Vagina (tissue), 2 donors: Measurements from ENCODE around the gene ATP8B2. TPM values are rescaled to one million over a fixed set of nuclear protein-coding genes. Genes with fewer than 3 reads are reported as not detected.

Experiments used
- DNase-seq, 2 donors: peaks; one replicate each; pipeline ENCODE4 v3.0.0-alpha.2; 2017; ENCODE audit errors: extremely low spot score in 2 of 2
- H3K27ac ChIP-seq: fragments of 200-600 bp; sonication (generic); one replicate; pipeline ENCODE4 v1.5.1; 2019
- H3K27me3 ChIP-seq: fragments of 200-600 bp; sonication (generic); one replicate; pipeline ENCODE4 v1.5.1; 2019
- H3K36me3 ChIP-seq, 2 donors: fragments of 200-600 bp; sonication (generic); one replicate each; pipeline ENCODE4 v1.5.1; 2017 to 2019
- H3K4me1 ChIP-seq: fragments of 200-600 bp; sonication (generic); one replicate; pipeline ENCODE4 v1.5.1; 2019
- H3K4me3 ChIP-seq, 2 donors: fragments of 200-600 bp; sonication (generic); 1 replicate in 1 of 2; 2 replicates in 1 of 2; pipeline ENCODE4 v1.5.1; 2016 to 2019
- H3K9me3 ChIP-seq: fragments of 200-600 bp; sonication (generic); one replicate; pipeline ENCODE4 v1.5.1; 2019
- POLR2A ChIP-seq, 2 donors: fragments of 450-650 bp; IDR thresholded peaks; one replicate each; pipeline ENCODE4 v1.6.1; 2017; ENCODE audit warnings: antibody characterized with exemption in 2 of 2, mild to moderate bottlenecking in 2 of 2, moderate library complexity in 2 of 2
- POLR2AphosphoS5 ChIP-seq, 2 donors: sonication (generic); formaldehyde crosslinking; IDR thresholded peaks; one replicate each; pipeline ENCODE4 v1.9.0; 2017; ENCODE audit warnings: antibody characterized with exemption in 2 of 2, mild to moderate bottlenecking in 2 of 2, low read depth in 1 of 2; ENCODE audit not compliant: insufficient read depth in 1 of 2
- intact Hi-C: fragments of 100-400 bp; cut with DNase I; formaldehyde crosslinking; loops from one replicate; pipeline ENCODE4 v1.15.1; 2023
- total RNA-seq: library from RNA; depleted of rRNA; stranded (reverse); fragments of >200 nt; gene quantifications from one replicate; pipeline ENCODE4 v1.2.3, GENCODE V29; 2016
- TF ChIP-seq, protein P1 (sequence below), 3 experiments: fragments of 450-650 bp in 2 of 3; fragments of 200-600 bp in 1 of 3; sonication (generic) in 1 of 3; IDR thresholded peaks; one replicate each; pipeline ENCODE4 v1.5.1; 2017 to 2019; ENCODE audit warnings: antibody characterized with exemption in 3 of 3, mild to moderate bottlenecking in 2 of 3, moderate library complexity in 2 of 3

The ATP8B2 gene
- total RNA-seq, 1 donor from 2014 or later, result 65.1 TPM

DNA sequence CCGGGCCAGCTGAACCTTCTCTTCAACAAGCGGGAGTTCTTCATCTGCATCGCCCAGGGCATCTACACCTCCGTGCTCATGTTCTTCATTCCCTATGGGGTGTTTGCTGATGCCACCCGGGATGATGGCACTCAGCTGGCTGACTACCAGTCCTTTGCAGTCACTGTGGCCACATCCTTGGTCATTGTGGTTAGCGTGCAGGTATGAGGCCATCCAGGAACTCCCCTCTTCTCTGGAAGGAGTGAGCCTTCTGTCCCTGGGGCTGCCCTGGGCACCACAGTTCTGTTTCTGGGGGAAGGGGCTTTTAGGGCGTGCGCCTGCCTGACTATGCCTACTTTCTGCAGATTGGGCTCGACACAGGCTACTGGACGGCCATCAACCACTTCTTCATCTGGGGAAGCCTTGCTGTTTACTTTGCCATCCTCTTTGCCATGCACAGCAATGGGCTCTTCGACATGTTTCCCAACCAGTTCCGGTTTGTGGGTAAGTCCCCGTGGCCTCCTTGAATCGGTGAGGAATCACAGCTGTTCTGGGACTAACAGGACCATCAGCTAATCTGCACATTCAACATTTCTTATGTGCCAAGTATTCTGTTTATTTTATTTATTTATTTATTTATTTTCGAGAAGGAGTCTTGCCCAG lies 21.1 kb downstream of the ATP8B2 start:
- no peaks in the 10 kb centered on the region for H3K9me3 ChIP-seq
- H3K4me3 ChIP-seq, result no peak overlapping the region
- TF ChIP-seq POLR2AphosphoS5 (IDR thresholded peaks at IDR 0.05; ENCODE audit: insufficient read depth in 1 of 2, low read depth in 1 of 2) (no peak), POLR2A (IDR thresholded peaks at IDR 0.05) (no peak)
- TF ChIP-seq, protein P1, sequence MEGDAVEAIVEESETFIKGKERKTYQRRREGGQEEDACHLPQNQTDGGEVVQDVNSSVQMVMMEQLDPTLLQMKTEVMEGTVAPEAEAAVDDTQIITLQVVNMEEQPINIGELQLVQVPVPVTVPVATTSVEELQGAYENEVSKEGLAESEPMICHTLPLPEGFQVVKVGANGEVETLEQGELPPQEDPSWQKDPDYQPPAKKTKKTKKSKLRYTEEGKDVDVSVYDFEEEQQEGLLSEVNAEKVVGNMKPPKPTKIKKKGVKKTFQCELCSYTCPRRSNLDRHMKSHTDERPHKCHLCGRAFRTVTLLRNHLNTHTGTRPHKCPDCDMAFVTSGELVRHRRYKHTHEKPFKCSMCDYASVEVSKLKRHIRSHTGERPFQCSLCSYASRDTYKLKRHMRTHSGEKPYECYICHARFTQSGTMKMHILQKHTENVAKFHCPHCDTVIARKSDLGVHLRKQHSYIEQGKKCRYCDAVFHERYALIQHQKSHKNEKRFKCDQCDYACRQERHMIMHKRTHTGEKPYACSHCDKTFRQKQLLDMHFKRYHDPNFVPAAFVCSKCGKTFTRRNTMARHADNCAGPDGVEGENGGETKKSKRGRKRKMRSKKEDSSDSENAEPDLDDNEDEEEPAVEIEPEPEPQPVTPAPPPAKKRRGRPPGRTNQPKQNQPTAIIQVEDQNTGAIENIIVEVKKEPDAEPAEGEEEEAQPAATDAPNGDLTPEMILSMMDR (IDR thresholded peaks at IDR 0.05), result no peak
- DNase-seq, result no peak
- H3K27me3 ChIP-seq, result no peaks in the 10 kb centered on the region
- no peak overlapping the region for H3K27ac ChIP-seq
- intact Hi-C loops, result loop anchor here (5.0 kb wide), 1 partner anchor 111 kb away; no protein-coding TSS in a partner anchor
- no peaks in the 10 kb centered on the region for H3K4me1 ChIP-seq
- peaks cover 3 to 77% of the 10 kb centered on the region in 2 donors for H3K36me3 ChIP-seq

DNA sequence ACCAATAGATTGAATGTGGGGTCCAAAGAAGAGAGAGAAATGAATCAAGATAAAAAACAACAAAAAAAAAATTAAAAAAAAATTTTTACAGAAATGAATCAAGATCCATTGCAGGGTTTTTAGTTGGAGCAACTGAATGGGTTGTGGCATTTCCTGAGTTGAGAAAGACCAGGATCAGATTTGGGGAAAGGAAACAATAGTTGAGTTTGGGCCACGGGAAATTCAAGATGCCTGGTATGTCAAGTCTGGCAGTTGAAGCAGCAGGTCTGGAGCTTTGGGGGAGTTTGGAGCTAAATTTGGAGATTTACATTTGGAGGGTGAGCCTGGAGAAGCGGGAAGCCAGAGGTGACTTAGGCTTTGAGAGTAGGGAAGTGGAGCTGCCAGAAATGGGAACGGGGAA lies 22.6 kb downstream of the ATP8B2 start:
- Histone ChIP-seq H3K36me3 (peaks cover 3 to 68% of the 10 kb centered on the region in 2 donors), H3K27ac (no peak overlapping the region), H3K4me3 (no peak overlapping the region), H3K4me1 (peaks cover 11% of the 10 kb centered on the region), H3K27me3 (no peaks in the 10 kb centered on the region), H3K9me3 (no peaks in the 10 kb centered on the region)
- TF ChIP-seq, protein P1 (IDR thresholded peaks at IDR 0.05), result no peak
- TF ChIP-seq POLR2A (IDR thresholded peaks at IDR 0.05) (no peak), POLR2AphosphoS5 (IDR thresholded peaks at IDR 0.05; ENCODE audit: insufficient read depth in 1 of 2, low read depth in 1 of 2) (no peak)
- DNase-seq, result no peak
- intact Hi-C loops, result loop anchor here (5.0 kb wide), 1 partner anchor 109 kb away; no protein-coding TSS in a partner anchor

DNA sequence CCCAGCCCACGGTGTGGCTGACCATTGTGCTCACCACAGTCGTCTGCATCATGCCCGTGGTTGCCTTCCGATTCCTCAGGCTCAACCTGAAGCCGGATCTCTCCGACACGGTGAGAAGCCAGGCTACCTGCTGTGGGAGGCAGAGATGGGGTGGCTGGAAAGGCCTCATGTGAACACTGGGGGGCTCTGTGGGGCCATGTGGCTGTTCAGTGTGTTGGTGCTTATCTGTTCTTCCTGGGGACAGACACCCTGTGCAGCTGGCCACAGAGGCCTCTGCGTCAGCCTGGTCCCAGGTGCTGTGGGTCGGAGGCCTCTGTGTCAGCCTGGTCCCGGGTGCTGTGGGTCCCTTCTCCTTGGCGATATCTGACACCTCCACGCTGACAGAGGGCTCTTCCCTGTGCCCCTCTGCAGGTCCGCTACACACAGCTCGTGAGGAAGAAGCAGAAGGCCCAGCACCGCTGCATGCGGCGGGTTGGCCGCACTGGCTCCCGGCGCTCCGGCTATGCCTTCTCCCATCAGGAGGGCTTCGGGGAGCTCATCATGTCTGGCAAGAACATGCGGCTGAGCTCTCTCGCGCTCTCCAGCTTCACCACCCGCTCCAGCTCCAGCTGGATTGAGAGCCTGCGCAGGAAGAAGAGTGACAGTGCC lies 23.2 kb downstream of the ATP8B2 start:
- DNase-seq, result no peak
- TF ChIP-seq POLR2AphosphoS5 (IDR thresholded peaks at IDR 0.05; ENCODE audit: insufficient read depth in 1 of 2, low read depth in 1 of 2) (no peak), POLR2A (IDR thresholded peaks at IDR 0.05) (no peak)
- TF ChIP-seq, protein P1 (IDR thresholded peaks at IDR 0.05), result no peak
- Histone ChIP-seq H3K4me3 (no peak overlapping the region), H3K27me3 (no peaks in the 10 kb centered on the region), H3K4me1 (peaks cover 17% of the 10 kb centered on the region), H3K27ac (no peak overlapping the region), H3K9me3 (no peaks in the 10 kb centered on the region), H3K36me3 (peaks cover 3 to 62% of the 10 kb centered on the region in 2 donors)
- intact Hi-C loops, result loop anchor here (5.0 kb wide), 1 partner anchor 109 kb away; no protein-coding TSS in a partner anchor

- no peak overlapping the region for H3K27ac ChIP-seq
- no peaks in the 10 kb centered on the region for H3K27me3 ChIP-seq
- peaks cover 22% of the 10 kb centered on the region for H3K4me1 ChIP-seq
- peaks cover 3 to 57% of the 10 kb centered on the region in 2 donors for H3K36me3 ChIP-seq
- H3K4me3 ChIP-seq, result no peak overlapping the region
- intact Hi-C loops, result loop anchor here (5.0 kb wide), 1 partner anchor 108 kb away; no protein-coding TSS in a partner anchor
- DNase-seq, result no peak
- H3K9me3 ChIP-seq, result no peaks in the 10 kb centered on the region
- TF ChIP-seq POLR2AphosphoS5 (IDR thresholded peaks at IDR 0.05; ENCODE audit: insufficient read depth in 1 of 2, low read depth in 1 of 2) (no peak), POLR2A (IDR thresholded peaks at IDR 0.05) (no peak)
- TF ChIP-seq, protein P1 (IDR thresholded peaks at IDR 0.05), result no peak
Observed at GRCh38 chr1:154349121-154349520, 23.8 kb downstream of the ATP8B2 start.

GRCh38 chr1:154350383-154350782 lies 25.1 kb downstream of the ATP8B2 start:
- TF ChIP-seq POLR2A (IDR thresholded peaks at IDR 0.05) (no peak), POLR2AphosphoS5 (IDR thresholded peaks at IDR 0.05; ENCODE audit: insufficient read depth in 1 of 2, low read depth in 1 of 2) (no peak)
- TF ChIP-seq, protein P1 (IDR thresholded peaks at IDR 0.05), result no peak

More at GRCh38 chr1:154350383-154350782, 25.1 kb downstream of the ATP8B2 start:
- Histone ChIP-seq H3K27ac (no peak overlapping the region), H3K9me3 (no peaks in the 10 kb centered on the region), H3K36me3 (peaks cover 0 to 44% of the 10 kb centered on the region in 2 donors), H3K27me3 (no peaks in the 10 kb centered on the region), H3K4me1 (peaks cover 22% of the 10 kb centered on the region), H3K4me3 (no peak overlapping the region)
- DNase-seq, result no peak
- intact Hi-C loops, result no loop called here
